ENCODE results near the gene SFRP5.

The SFRP5 gene

DNA sequence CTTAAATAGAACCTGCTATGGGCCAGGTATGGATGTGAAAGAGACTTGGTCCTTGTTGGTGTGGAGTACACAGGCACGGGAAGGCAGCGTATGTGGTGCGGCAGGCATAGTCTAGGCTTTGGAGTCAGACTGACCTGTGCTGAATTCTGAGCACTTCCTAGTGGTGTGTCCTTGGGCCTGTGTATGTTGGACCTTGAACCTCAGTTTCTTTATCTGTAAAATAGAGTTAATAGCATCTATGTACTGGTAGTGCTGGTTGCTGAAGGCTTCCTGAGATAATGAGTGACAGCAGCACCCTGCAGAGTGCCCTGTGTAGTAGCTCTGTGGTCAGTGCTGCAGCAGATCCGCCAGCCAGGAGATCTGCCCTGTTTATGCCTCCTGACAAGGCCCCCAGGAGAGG, 5.3 kb upstream of the SFRP5 start:
- no peak overlapping the region for H3K4me3 ChIP-seq (ENCODE audit: low read depth, low read length)
- H3K27me3 ChIP-seq (ENCODE audit: insufficient read depth, low read length): peaks cover 19% of the 10 kb centered on the region
- no peaks in the 10 kb centered on the region for H3K79me2 ChIP-seq (ENCODE audit: control insufficient read depth, insufficient read depth, low read length, unreplicated experiment)
- no peak overlapping the region for H3K27ac ChIP-seq (ENCODE audit: low read depth, low read length)
- no peak overlapping the region for H2AFZ ChIP-seq (ENCODE audit: low read length, unreplicated experiment)
- H3K36me3 ChIP-seq (ENCODE audit: insufficient read depth, low read length): no peaks in the 10 kb centered on the region
- peaks cover 9% of the 10 kb centered on the region for H3K4me1 ChIP-seq (ENCODE audit: control insufficient read depth, insufficient read depth, low read length, unreplicated experiment)

DNA sequence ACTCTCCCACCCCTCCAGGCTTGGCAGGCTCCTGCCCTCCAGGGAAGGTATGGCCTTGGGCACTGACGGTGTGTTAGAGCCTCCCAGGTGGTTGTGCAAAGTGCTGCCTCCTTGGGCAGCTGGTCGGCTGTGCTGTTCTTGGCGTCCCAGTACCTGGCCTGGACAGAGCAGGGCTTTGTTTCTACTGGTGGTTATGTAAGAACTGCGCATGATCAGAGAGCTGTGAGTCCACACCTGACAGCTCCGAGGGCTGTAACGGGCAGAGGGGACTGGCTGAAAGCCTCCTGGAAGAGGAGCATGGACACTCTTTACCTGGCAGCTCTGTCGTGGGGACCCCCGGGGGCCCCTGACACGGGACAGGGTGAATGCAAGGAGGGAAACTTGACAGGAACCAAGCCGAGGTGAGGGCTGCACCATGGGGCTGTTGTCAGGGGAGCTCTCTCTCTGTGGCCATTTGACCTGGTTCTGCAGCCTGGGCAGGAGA, 3.1 kb upstream of the SFRP5 start:
- H3K4me1 ChIP-seq (ENCODE audit: control insufficient read depth, insufficient read depth, low read length, unreplicated experiment): no peaks in the 10 kb centered on the region
- peaks cover 37% of the 10 kb centered on the region for H3K27me3 ChIP-seq (ENCODE audit: insufficient read depth, low read length)
- no peak overlapping the region for H2AFZ ChIP-seq (ENCODE audit: low read length, unreplicated experiment)
- no peaks in the 10 kb centered on the region for H3K36me3 ChIP-seq (ENCODE audit: insufficient read depth, low read length)
- H3K79me2 ChIP-seq (ENCODE audit: control insufficient read depth, insufficient read depth, low read length, unreplicated experiment): no peaks in the 10 kb centered on the region
- H3K4me3 ChIP-seq (ENCODE audit: low read depth, low read length): no peak overlapping the region
- H3K27ac ChIP-seq (ENCODE audit: low read depth, low read length): no peak overlapping the region

DNA sequence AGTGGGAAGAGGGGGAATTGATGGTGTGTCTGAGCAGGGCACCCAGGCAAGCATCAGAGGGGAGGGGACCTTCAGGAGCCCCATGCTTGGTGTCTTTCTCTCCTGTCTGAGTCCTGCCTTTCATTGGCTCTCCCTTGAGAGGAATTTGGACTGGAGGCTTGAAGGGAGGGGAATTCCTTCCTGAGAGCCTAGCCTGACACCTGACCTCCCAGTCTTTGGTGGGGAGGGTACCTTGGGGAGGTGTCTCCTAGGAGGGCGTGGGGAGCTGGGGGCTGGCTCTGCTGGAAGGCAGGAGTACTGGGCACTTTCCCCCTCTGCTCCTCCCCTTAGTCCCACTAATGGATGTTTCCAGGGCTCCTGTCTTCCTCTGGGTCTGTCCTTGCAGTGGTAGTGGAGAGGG, 1.3 kb upstream of the SFRP5 start:
- Histone ChIP-seq H3K79me2 (ENCODE audit: control insufficient read depth, insufficient read depth, low read length, unreplicated experiment) (no peaks in the 10 kb centered on the region), H3K4me1 (ENCODE audit: control insufficient read depth, insufficient read depth, low read length, unreplicated experiment) (no peaks in the 10 kb centered on the region), H3K4me3 (ENCODE audit: low read depth, low read length) (no peak overlapping the region), H2AFZ (ENCODE audit: low read length, unreplicated experiment) (no peak overlapping the region), H3K36me3 (ENCODE audit: insufficient read depth, low read length) (no peaks in the 10 kb centered on the region), H3K27ac (ENCODE audit: low read depth, low read length) (no peak overlapping the region), H3K27me3 (ENCODE audit: insufficient read depth, low read length) (peaks cover 37% of the 10 kb centered on the region)

DNA sequence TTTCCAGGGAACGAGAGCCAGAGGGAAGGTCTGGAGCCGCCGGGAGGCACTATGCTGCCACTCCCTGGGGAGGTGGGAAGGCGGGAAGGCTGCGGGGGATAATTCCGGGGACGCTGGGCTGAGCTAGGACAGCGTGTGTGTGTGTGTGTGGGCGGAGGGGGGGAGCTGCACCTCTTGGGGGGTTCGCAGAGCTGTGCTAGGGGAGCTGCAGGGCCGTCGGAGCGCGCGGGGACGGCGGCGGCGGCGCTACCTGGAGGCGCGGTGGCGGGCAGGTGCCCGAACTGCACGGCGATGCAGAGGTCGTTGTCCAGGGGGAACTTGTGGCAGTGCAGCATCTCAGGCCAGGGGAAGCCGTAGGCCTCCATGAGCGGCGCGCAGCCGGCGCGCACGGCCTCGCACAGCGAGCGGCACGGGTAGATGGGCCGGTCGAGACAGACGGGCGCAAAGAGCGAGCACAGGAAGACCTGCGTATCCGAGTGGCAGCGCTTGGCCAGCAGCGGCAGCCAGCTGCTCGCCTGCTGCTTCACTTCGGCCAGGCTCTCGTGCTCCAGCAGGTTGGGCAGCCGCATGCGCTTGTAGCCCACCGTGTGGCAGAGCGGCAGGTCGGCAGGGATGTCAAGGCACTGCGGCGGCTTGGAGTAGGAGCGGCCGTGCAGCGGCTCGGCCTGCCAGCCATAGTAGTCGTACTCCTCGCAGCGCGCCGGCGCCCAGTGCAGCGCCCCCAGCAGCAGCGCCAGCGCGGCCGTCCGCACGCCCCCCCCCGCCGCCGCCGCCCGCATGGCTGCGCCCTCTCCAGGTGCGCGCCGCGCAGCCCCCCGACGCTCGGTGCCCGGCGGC, 526 bp downstream of the SFRP5 start:
- Histone ChIP-seq H3K27ac (ENCODE audit: low read depth, low read length) (no peak overlapping the region), H3K79me2 (ENCODE audit: control insufficient read depth, insufficient read depth, low read length, unreplicated experiment) (no peaks in the 10 kb centered on the region), H2AFZ (ENCODE audit: low read length, unreplicated experiment) (no peak overlapping the region), H3K4me3 (ENCODE audit: low read depth, low read length) (peak overlapping the region; percentile 70), H3K4me1 (ENCODE audit: control insufficient read depth, insufficient read depth, low read length, unreplicated experiment) (no peaks in the 10 kb centered on the region), H3K36me3 (ENCODE audit: insufficient read depth, low read length) (no peaks in the 10 kb centered on the region), H3K27me3 (ENCODE audit: insufficient read depth, low read length) (peaks cover 37% of the 10 kb centered on the region)

DNA sequence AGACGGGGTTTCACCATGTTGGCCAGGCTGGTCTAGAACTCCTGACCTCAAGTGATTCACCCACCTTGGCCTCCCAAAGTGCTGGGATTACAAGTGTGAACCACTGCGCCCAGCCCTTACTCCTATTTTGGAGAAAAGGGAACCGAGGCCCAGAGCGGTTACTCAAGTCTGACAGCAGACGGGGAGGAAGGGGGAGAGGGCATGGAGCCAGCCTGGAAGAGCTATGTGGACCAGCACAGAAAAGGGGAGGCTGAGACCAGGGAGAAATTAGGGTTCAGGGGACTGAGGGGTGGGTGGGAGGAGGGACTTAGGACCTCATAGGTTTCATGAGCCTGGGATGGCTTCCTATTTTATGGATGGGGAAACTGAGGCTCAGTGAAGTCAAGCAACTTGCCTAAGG, 1.5 kb downstream of the SFRP5 start:
- no peaks in the 10 kb centered on the region for H3K79me2 ChIP-seq (ENCODE audit: control insufficient read depth, insufficient read depth, low read length, unreplicated experiment)
- no peak overlapping the region for H3K4me3 ChIP-seq (ENCODE audit: low read depth, low read length)
- no peaks in the 10 kb centered on the region for H3K36me3 ChIP-seq (ENCODE audit: insufficient read depth, low read length)
- no peaks in the 10 kb centered on the region for H3K4me1 ChIP-seq (ENCODE audit: control insufficient read depth, insufficient read depth, low read length, unreplicated experiment)
- no peak overlapping the region for H2AFZ ChIP-seq (ENCODE audit: low read length, unreplicated experiment)
- H3K27ac ChIP-seq (ENCODE audit: low read depth, low read length): no peak overlapping the region
- H3K27me3 ChIP-seq (ENCODE audit: insufficient read depth, low read length): peaks cover 37% of the 10 kb centered on the region

DNA sequence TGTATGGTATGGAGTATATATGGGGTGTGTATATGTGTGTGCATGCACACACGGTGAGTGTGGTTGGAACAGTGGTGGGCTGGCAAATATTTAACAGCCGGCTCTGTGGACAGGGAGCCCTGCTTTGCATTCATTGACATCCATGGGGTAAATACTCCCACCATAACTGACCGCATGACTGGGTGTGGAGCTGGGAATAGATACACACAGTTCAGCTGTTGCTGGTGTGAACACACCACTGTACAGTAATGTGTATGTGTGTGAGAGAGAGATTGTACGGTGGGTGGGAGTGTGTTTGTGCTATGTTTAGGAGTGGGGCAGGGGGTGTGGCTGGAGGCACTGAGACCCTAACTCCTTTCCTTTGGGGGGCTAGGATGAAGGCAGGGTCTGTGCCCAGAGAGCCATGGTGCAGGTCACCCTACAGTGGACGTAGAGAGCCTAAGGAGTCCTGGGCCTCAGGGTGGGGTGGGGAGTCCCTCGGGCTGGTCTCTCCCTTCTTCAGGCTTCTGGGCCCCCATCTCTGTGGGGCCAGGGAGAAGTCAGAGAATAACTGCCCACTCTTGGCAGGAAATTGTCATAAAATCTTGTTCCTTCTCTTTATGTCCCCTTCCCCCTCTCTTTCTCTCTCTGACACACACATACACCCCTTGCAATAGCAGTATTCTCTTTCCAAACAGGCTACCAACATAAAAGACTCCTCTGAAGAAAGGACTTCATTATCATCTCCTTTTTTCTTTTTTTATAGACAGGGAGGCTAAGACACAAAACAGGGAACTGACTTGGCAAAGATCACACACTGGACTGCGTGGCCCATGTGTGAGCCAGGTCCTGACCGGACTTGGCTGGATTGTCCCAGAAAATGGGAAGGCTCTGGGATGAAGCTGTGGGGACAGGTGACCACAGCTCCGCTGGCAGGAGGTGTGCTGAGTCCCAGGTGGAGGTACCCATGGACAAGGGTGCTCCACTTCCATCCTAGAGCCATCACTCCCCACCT, 3.2 kb downstream of the SFRP5 start:
- H3K27ac ChIP-seq (ENCODE audit: low read depth, low read length): no peak overlapping the region
- H3K4me3 ChIP-seq (ENCODE audit: low read depth, low read length): no peak overlapping the region
- no peaks in the 10 kb centered on the region for H3K36me3 ChIP-seq (ENCODE audit: insufficient read depth, low read length)
- peaks cover 33% of the 10 kb centered on the region for H3K27me3 ChIP-seq (ENCODE audit: insufficient read depth, low read length)
- H2AFZ ChIP-seq (ENCODE audit: low read length, unreplicated experiment): no peak overlapping the region
- no peaks in the 10 kb centered on the region for H3K79me2 ChIP-seq (ENCODE audit: control insufficient read depth, insufficient read depth, low read length, unreplicated experiment)
- no peaks in the 10 kb centered on the region for H3K4me1 ChIP-seq (ENCODE audit: control insufficient read depth, insufficient read depth, low read length, unreplicated experiment)

DNA sequence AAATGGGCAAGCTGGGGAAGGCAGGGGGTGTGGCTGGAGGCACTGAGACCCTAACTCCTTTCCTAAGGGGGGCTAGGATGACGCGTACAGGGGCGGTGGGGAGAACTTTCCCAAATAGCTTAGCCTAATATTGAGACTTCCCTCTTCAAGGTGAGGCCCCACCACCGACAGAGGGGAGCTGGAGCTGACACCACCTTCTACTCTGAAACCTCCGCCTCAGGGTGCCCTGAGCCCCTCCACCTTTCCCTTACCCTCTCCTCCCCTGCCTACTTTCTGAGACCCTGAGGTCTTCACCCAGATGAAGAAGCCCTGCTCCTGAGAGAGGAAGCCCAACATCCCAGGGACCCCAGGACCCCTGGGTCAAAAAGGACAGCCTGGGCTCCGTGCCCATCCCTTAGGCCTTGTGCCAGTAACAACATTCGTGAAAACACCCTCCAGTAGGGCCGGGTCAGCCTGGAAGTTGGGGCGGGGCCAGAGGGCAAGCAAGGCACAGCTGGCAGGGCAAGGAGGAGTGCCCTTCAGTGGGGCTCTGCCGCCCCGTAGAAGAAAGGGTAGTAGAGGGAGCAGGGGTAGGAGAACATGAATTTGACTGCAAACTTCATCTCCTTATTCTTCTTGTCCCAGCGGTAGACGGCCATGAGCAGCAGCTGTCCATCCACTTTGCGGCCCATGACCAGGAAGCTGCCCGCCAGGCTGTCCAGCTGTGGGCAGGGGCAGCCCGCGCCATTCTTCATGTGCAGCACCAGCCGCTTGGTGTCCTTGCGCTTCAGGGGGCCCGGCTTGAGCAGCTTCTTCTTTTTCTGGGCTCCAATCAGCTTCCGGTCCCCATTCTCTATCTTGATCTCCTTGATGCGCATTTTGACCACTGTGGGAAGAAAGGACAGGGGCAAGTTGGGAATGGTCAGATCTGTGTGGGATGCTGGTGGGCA, 4.5 kb downstream of the SFRP5 start:
- no peaks in the 10 kb centered on the region for H3K4me1 ChIP-seq (ENCODE audit: control insufficient read depth, insufficient read depth, low read length, unreplicated experiment)

DNA sequence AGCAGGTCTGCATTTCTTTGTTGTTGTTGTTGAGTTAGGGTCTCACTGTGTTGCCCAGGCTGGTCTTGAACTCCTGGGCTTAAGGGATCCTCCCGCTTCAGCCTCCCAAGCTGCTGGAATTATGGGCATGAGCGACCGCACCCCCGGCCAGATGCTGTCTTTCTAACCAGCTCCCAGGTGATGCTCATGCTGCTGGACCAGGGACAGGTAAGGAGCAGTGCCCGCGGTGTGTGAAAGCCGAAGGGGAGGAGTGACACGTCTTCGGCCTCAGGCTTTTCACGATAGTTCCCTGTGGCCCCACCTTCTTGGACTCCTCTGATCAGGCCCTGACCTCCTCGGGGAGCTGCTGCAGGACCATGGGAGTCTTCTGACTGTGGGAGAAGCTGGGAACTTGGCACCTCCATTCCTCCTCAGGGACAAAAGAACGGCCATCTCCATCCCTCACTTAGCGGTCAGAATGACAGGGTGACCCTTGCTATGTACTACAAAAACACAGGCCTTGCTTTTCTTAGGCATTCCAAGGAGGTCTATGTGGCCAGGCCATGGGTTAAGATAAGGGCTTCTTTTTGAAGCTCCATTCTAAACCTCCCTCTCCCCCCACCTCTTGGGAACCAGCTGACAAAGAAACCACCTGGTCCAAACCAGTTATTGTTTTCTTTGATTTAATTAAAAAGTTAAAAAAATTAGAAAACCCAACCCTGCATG, 5.5 kb downstream of the SFRP5 start:
- Histone ChIP-seq H3K27ac (ENCODE audit: low read depth, low read length) (no peak overlapping the region), H3K79me2 (ENCODE audit: control insufficient read depth, insufficient read depth, low read length, unreplicated experiment) (no peaks in the 10 kb centered on the region), H3K27me3 (ENCODE audit: insufficient read depth, low read length) (peaks cover 12% of the 10 kb centered on the region), H3K4me3 (ENCODE audit: low read depth, low read length) (no peak overlapping the region), H3K4me1 (ENCODE audit: control insufficient read depth, insufficient read depth, low read length, unreplicated experiment) (no peaks in the 10 kb centered on the region), H2AFZ (ENCODE audit: low read length, unreplicated experiment) (no peak overlapping the region), H3K36me3 (ENCODE audit: insufficient read depth, low read length) (no peaks in the 10 kb centered on the region)

More for the DNA sequence above, 4.5 kb downstream of the SFRP5 start:
- H2AFZ ChIP-seq (ENCODE audit: low read length, unreplicated experiment): no peak overlapping the region
- H3K4me3 ChIP-seq (ENCODE audit: low read depth, low read length): no peak overlapping the region
- H3K27me3 ChIP-seq (ENCODE audit: insufficient read depth, low read length): peaks cover 19% of the 10 kb centered on the region
- H3K79me2 ChIP-seq (ENCODE audit: control insufficient read depth, insufficient read depth, low read length, unreplicated experiment): no peaks in the 10 kb centered on the region
- no peak overlapping the region for H3K27ac ChIP-seq (ENCODE audit: low read depth, low read length)
- no peaks in the 10 kb centered on the region for H3K36me3 ChIP-seq (ENCODE audit: insufficient read depth, low read length)

DNA sequence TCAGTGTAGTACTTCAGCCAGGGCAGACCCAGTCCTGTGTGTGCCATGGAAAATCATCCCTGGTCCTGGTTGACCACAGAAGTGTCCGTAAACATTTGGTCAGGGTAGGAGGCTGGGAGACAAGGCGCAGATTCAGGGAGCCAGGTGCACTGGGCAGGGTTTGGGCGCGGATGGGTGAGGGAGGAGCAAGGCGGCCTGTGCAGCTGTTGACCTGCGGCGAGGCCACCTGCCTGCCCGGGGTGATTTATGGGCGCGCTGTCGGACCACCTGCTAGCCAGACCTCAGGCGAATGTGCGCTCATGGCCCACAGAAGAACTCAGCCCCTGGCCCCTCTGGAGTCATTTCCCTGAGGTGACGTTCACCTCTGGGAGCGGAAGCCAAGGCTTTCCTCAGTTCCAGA, 6.6 kb downstream of the SFRP5 start:
- no peaks in the 10 kb centered on the region for H3K36me3 ChIP-seq (ENCODE audit: insufficient read depth, low read length)
- H3K27ac ChIP-seq (ENCODE audit: low read depth, low read length): no peak overlapping the region
- no peak overlapping the region for H2AFZ ChIP-seq (ENCODE audit: low read length, unreplicated experiment)
- H3K4me3 ChIP-seq (ENCODE audit: low read depth, low read length): no peak overlapping the region
- H3K79me2 ChIP-seq (ENCODE audit: control insufficient read depth, insufficient read depth, low read length, unreplicated experiment): no peaks in the 10 kb centered on the region
- H3K27me3 ChIP-seq (ENCODE audit: insufficient read depth, low read length): peaks cover under 1% of the 10 kb centered on the region; the same call in 1 of the 2 replicates
- no peaks in the 10 kb centered on the region for H3K4me1 ChIP-seq (ENCODE audit: control insufficient read depth, insufficient read depth, low read length, unreplicated experiment)

Data from ACC112 (cell line).